Measurements from ENCODE around the gene CNIH3.
A peak's percentile ranks its signal among the peaks of the same experiment; 100 is the strongest.

CNIH3 gene

GRCh38 chr1:224612246-224612645 lies 3.9 kb upstream of the CNIH3 start:
- no peak for DNase-seq (ENCODE audit: insufficient read length, low spot score)
- FAIRE-seq: no peak

- FAIRE-seq (no peak), DNase-seq (ENCODE audit: insufficient read length, low spot score) (no peak)
Observed at GRCh38 chr1:224613486-224613885, 2.6 kb upstream of the CNIH3 start.

DNA sequence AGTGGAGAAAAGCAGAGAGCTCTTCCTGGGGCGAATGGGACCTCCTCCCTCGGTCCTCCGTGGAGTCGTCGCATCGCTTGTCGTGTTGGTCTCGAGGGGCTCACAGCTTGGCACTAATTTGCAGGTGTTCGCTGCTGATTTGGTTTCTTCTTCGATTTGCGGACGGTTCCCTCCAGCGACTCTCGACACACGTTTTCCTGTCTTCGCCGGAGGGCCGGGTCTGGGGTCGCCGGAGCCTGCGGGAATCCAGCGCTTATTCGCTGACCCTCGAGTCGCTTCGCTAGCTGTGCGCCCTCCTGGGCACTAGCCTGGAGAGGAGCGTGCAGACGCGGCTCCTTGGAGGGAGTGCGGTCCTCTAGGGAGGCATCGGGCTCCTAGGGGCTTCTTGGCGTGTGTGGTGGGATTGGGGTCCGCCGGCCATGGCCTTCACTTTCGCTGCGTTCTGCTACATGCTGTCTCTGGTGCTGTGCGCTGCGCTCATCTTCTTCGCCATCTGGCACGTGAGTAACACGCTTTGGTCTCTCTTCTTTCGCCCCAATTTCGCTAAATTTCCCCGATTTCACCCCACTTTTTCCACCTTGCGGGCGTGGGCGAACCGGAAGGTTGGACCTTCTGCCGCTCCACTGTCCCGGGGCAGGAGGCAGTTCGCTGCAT lies 766 bp downstream of the CNIH3 start:
- DNase-seq (ENCODE audit: insufficient read length, low spot score) (no peak), FAIRE-seq (no peak)

- no peak for FAIRE-seq
- no peak for DNase-seq (ENCODE audit: insufficient read length, low spot score)
Observed at GRCh38 chr1:224617410-224618355, 1.6 kb downstream of the CNIH3 start.

DNA sequence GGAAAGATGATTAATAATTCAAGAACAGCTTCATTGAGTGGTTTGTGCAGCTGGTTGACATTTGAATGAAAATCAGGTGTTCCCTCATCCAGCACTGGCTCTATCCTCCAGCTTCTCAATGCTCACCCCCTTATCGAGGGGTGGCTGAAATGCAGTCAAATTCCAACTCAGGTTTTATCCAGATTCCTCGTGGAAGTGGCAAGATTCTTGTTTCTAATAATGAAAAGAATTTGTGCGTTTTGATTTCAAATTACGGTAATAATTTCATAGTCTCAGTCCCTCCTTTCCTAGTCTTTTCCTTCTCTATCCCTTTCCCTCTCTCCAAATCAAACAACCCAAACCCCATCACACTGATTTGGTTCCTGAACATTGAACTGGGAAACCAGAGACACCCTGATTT lies 3.1 kb downstream of the CNIH3 start:
- FAIRE-seq: no peak
- DNase-seq (ENCODE audit: insufficient read length, low spot score): no peak

DNA sequence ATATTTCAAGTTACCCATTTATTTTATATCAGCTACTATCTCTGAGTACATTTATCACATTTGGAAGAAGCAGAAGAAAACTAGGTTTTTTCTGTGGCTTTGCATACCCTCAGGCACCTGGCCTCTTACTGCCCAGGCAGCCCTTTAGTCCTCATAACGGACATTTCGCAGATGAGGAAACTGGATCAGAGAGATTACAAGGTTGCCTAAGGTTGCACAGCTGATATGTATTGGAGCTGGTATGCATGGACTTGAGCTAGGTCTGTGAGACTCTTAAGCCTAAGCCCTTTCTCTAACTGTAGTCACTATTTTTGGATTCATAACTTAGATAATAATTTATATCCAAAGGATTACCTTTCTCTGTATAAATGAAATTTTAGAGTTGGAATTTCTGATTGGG lies 4.0 kb downstream of the CNIH3 start:
- DNase-seq (ENCODE audit: insufficient read length, low spot score) (no peak), FAIRE-seq (no peak)

GRCh38 chr1:224621813-224622682 lies 5.9 kb downstream of the CNIH3 start:
- FAIRE-seq (no peak), DNase-seq (ENCODE audit: insufficient read length, low spot score) (no peak)

GRCh38 chr1:224622831-224623230 lies 6.7 kb downstream of the CNIH3 start:
- DNase-seq (ENCODE audit: insufficient read length, low spot score) (no peak), FAIRE-seq (no peak)

- FAIRE-seq (peak; percentile 64), DNase-seq (ENCODE audit: insufficient read length, low spot score) (peak; percentile 68)
Observed at GRCh38 chr1:224623310-224623714, 7.2 kb downstream of the CNIH3 start.

GRCh38 chr1:224623743-224624333 lies 7.7 kb downstream of the CNIH3 start:
- DNase-seq (ENCODE audit: insufficient read length, low spot score): peak; percentile 88
- FAIRE-seq: no peak

GRCh38 chr1:224624432-224624831 lies 8.3 kb downstream of the CNIH3 start:
- DNase-seq (ENCODE audit: insufficient read length, low spot score) (no peak), FAIRE-seq (no peak)

DNA sequence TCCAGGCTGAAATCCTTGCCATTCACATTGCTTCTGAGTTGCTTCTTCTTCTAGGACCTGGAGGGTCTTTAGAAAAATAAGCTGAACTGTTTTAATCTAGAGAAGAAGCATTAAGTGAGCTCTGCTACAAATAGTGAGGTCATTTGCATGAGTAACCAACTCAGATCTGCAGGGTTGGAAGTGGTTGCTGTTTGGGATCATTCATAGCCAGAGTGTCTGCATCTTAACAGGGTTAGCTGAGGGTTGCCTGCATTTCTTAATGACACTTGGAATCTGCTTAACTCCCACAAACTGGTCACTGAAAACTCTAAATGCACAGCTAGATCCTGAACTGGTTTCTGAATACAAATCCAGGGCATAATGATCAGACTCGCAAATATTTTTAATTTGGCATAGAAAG lies 9.9 kb downstream of the CNIH3 start:
- DNase-seq (ENCODE audit: insufficient read length, low spot score) (no peak), FAIRE-seq (no peak)

GRCh38 chr1:224629965-224630364 lies 13.8 kb downstream of the CNIH3 start:
- DNase-seq (ENCODE audit: insufficient read length, low spot score) (no peak), FAIRE-seq (no peak)

- DNase-seq (ENCODE audit: insufficient read length, low spot score): no peak
- no peak for FAIRE-seq
Observed at GRCh38 chr1:224631462-224632115, 15.5 kb downstream of the CNIH3 start.

GRCh38 chr1:224632381-224632871 lies 16.3 kb downstream of the CNIH3 start:
- no peak for FAIRE-seq
- no peak for DNase-seq (ENCODE audit: insufficient read length, low spot score)

DNA sequence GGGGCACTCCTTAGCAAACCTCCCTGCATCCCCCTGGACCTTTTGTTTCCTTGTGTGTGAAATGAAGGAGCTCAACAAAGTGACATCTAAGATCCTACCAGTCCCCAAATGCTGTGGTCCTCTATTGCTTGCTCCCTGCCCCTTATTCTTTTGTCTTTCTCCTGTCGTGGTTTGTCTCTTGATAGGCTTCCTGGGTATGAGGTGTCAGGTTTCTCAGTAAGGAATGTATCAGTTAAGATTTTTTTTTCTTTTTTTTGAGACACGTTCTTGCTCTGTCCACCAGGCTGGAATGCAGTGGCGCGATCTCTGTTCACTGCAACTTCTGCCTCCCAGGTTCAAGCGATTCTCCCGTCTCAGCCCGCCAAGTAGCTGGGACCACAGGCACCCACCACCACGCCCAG lies 16.8 kb downstream of the CNIH3 start:
- FAIRE-seq (peak; percentile 20), DNase-seq (ENCODE audit: insufficient read length, low spot score) (no peak)

GRCh38 chr1:224635356-224635755 lies 19.2 kb downstream of the CNIH3 start:
- DNase-seq (ENCODE audit: insufficient read length, low spot score): peak; percentile 62
- no peak for FAIRE-seq

GRCh38 chr1:224637515-224637914 lies 21.4 kb downstream of the CNIH3 start:
- no peak for FAIRE-seq

GRCh38 chr1:224637936-224638335 lies 21.8 kb downstream of the CNIH3 start:
- DNase-seq (ENCODE audit: insufficient read length, low spot score): no peak
- no peak for FAIRE-seq

More at GRCh38 chr1:224637515-224637914, 21.4 kb downstream of the CNIH3 start:
- no peak for DNase-seq (ENCODE audit: insufficient read length, low spot score)

GRCh38 chr1:224639426-224639975 lies 23.4 kb downstream of the CNIH3 start:
- DNase-seq (ENCODE audit: insufficient read length, low spot score) (no peak), FAIRE-seq (no peak)
